ENCODE data around the gene RNF207.

DNA sequence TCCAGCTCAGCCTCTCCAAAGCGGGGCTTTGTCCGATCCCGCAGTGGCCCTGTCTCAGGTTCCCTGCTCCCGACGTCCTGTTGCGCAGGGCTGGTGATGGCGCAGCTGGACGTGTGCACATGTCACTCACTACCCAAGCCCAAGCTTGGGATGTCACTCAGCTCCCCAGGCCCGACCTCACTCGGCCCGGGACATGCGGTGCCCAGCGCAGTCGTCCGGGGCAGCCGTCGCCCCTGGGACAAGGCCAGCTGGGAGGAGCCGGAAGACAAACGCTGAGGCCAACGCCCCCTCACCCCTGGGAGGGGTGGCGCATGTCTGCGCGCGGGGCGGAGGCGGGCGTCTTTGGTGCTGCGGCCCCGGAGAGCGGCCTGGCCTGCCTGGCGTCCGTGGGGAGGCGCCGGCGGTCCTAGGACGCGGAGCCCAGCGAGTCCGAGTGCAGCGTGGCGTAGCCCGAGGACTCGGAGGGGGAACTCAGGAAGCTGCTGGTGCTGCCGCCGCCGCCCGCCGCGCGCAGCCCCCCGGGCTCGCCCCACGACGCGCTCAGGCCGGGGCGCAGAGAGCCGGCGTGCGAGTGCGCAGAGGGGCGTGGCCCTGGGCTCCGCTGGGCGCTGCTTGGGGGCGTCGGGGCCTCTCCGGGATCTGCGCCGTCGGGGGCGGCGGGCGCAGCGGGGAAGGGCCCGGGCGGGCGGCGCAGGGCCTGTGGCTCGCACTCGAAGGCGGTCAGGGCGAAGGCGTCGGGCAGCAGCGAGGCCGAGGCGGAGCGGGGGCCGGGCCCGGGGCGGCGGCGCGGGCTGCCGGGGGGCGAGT, 43.2 kb downstream of the RNF207 start:
- TF ChIP-seq CTCF (conservative IDR thresholded peaks at IDR 0.05; ENCODE audit: low read length) (no peak), EZH2phosphoT487 (IDR thresholded peaks at IDR 0.05; ENCODE audit: borderline replicate concordance) (no peak)

Measured in Loucy (cell line).